A673 (cell line): ENCODE results near the gene CXADR. TPM values are rescaled to one million over a fixed set of nuclear protein-coding genes. Genes with fewer than 3 reads are reported as not detected.
A peak's percentile ranks its signal among the peaks of the same experiment; 100 is the strongest.

Experiments used
- BruUV-seq: library from RNA; stranded (reverse); fragments of 400-500 nt; replicated peaks from 2 replicates; lab custom pipeline; 2021; lab: Mats Ljungman, UMichigan
- CTCF ChIA-PET: fragments of 300-600 bp; sonication (Branson Sonifier 250); formaldehyde crosslinking; loops from one replicate; lab custom pipeline; 2022; ENCODE audit warnings: antibody characterized with exemption; lab: Charles Lee
- POLR2A ChIA-PET: fragments of 300-600 bp; sonication (Branson Sonifier 250); formaldehyde crosslinking; loops from one replicate; lab custom pipeline; 2022; ENCODE audit warnings: antibody characterized with exemption; ENCODE audit not compliant: low non-redundant PET; lab: Charles Lee
- DNase-seq: peaks from one replicate; pipeline ENCODE4 v3.0.0-alpha.2; 2015; ENCODE audit warnings: low spot score
- H3K27ac ChIP-seq: fragments of 200-600 bp; sonication (generic); 2 replicates; pipeline ENCODE4 v1.5.1; 2016; ENCODE audit warnings: mixed run types, low read depth, mild to moderate bottlenecking, mixed read lengths, antibody characterized with exemption, low read length; ENCODE audit not compliant: poor library complexity, severe bottlenecking
- H3K27me3 ChIP-seq: fragments of 200-600 bp; sonication (generic); replicated peaks from 2 replicates; pipeline ENCODE4 v1.6.1; 2017; ENCODE audit warnings: mixed run types, low read depth, mild to moderate bottlenecking, mixed read lengths, antibody characterized with exemption, low read length; ENCODE audit not compliant: insufficient read depth, poor library complexity
- H3K36me3 ChIP-seq: fragments of 200-600 bp; sonication (generic); 2 replicates; pipeline ENCODE4 v1.6.1; 2016; ENCODE audit warnings: mixed run types, mild to moderate bottlenecking, mixed read lengths, antibody characterized with exemption, low read length; ENCODE audit not compliant: insufficient read depth, poor library complexity, severe bottlenecking
- H3K4me1 ChIP-seq: fragments of 200-600 bp; sonication (generic); 2 replicates; pipeline ENCODE4 v1.6.1; 2017; ENCODE audit warnings: mixed run types, mild to moderate bottlenecking, mixed read lengths, antibody characterized with exemption, low read length; ENCODE audit not compliant: insufficient read depth, poor library complexity, severe bottlenecking
- H3K4me3 ChIP-seq: fragments of 200-600 bp; sonication (generic); 2 replicates; pipeline ENCODE4 v1.5.1; 2016; ENCODE audit warnings: low read depth, mixed run types, mild to moderate bottlenecking, mixed read lengths, low read length; ENCODE audit not compliant: poor library complexity, severe bottlenecking
- H3K9me3 ChIP-seq: fragments of 200-600 bp; sonication (generic); 2 replicates; pipeline ENCODE4 v1.6.1; 2016; ENCODE audit warnings: mixed run types, low read depth, mild to moderate bottlenecking, mixed read lengths, antibody characterized with exemption, low read length; ENCODE audit not compliant: poor library complexity, severe bottlenecking
- CTCF ChIP-seq: fragments of 300-800, 200-600 bp; sonication (generic); conservative IDR thresholded peaks from 2 replicates; pipeline ENCODE4 v1.5.1; 2017; ENCODE audit warnings: low read depth, mild to moderate bottlenecking, antibody characterized with exemption, low read length, moderate library complexity, mixed read lengths
- EZH2 ChIP-seq: fragments of 200-600 bp; sonication (generic); IDR thresholded peaks from 2 replicates; pipeline ENCODE4 v1.6.1; 2017; ENCODE audit warnings: borderline replicate concordance, low read depth, mild to moderate bottlenecking, mixed read lengths, antibody characterized with exemption, low read length; ENCODE audit not compliant: poor library complexity, severe bottlenecking
- intact Hi-C: fragments of 100-400 bp; cut with micrococcal nuclease; formaldehyde crosslinking; loops from one replicate; pipeline ENCODE4 v1.10.0; 2022; ENCODE audit not compliant: unreplicated experiment
- total RNA-seq: library from RNA; stranded (reverse); gene quantifications from 2 replicates; pipeline ENCODE4 v1.2.3, GENCODE V29; 2021

CXADR gene
- total RNA-seq, 1 experiment from 2014 or later = 17.7 TPM

- Histone ChIP-seq H3K9me3 (no peaks in the 10 kb centered on the region), H3K4me3 (peak overlapping the region; percentile 89), H3K27me3 (no peaks in the 10 kb centered on the region), H3K27ac (peak overlapping the region; percentile 95), H3K36me3 (peaks cover 32% of the 10 kb centered on the region), H3K4me1 (peaks cover 7% of the 10 kb centered on the region)
- no TSS peak for BruUV-seq
- TF ChIP-seq EZH2 (no peak), CTCF (no peak)
- DNase-seq = peak; percentile 7
- CTCF ChIA-PET = no interaction called here
- intact Hi-C loops = loop anchor here (10.0 kb wide), 1 partner anchor 204 kb away; the partner anchor contains the start of gene C21orf91
- POLR2A ChIA-PET = no interaction called here
Measured at GRCh38 chr21:17610911-17611310, 98.1 kb downstream of the CXADR start.

DNA sequence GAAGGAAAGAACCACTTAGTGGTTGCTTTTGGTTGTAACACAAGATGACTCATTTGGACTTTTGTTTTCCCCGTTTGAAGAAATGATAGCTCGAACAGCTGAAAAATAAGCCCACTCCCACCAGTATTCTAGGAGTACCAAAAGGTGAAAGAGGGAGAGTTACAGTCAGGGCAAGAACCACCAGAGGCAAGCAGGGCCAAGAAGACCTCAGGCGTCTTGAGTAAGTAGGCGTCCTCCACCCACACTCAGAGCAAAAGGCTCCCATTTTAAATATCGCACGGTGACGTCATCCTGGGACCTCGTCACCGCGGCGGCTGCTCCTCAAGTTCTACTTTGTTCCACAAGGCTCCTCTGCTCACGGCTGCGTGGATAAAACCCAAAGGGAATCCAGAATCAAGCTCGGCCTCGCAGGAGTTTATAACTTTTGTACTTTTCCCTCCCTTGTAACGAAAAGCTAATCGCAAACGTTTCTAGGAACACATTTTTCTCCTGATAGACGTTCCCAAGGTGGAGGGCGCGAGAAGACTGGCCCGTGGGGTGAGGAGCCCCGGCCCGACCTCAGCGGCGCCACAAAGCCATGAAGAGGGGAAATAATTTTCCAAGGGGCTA, 98.7 kb downstream of the CXADR start:
- H3K27me3 ChIP-seq = no peaks in the 10 kb centered on the region
- DNase-seq = peak; percentile 90
- peaks cover 7% of the 10 kb centered on the region for H3K4me1 ChIP-seq
- peak overlapping the region; percentile 89 for H3K4me3 ChIP-seq
- CTCF ChIA-PET = no interaction called here
- peaks cover 26% of the 10 kb centered on the region for H3K36me3 ChIP-seq
- BruUV-seq = TSS peak; percentile 44
- TF ChIP-seq CTCF (no peak), EZH2 (no peak)
- POLR2A ChIA-PET = interaction anchor here (0.5 kb wide), 1 partner anchor 43 kb away, joined by 16 read pairs; no protein-coding TSS in a partner anchor
- H3K9me3 ChIP-seq = no peaks in the 10 kb centered on the region
- peak overlapping the region; percentile 95 for H3K27ac ChIP-seq
- intact Hi-C loops = loop anchor here (10.0 kb wide), 1 partner anchor 203 kb away; the partner anchor contains the start of gene C21orf91

DNA sequence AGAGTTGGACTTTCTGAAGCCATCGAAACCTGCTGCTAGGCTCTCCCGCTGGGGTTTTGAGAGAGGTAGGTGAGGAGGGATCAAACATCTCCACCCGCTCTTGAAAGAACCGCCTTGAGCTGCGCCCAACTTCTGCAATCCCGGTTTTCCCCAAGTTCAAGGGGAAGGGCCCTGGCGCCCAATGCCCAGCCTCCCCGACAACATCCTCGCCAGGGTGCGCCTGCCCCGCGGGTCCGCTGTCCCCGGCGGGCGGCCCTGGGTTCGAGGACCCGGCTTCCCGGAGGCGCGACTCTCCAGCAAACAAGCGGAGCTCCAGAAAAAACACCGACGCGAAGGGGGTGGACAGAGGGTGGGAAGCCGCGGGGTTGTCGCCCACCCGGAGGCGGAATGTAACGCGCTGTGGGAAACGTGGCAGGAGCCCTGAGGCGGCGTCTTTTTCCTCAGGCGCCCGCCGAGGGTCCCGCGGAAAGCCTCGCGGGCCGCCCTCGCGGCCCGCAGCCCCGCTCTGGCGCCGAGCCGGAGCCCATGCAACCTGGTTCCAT, 99.3 kb downstream of the CXADR start:
- peak; percentile 41 for DNase-seq
- Histone ChIP-seq H3K36me3 (peaks cover 20% of the 10 kb centered on the region), H3K4me1 (peaks cover 7% of the 10 kb centered on the region), H3K27me3 (no peaks in the 10 kb centered on the region), H3K4me3 (peak overlapping the region; percentile 89), H3K27ac (peak overlapping the region; percentile 95), H3K9me3 (no peaks in the 10 kb centered on the region)
- ChIA-PET CTCF (no interaction called here), POLR2A (interaction anchor here (0.5 kb wide), 1 partner anchor 43 kb away, joined by 16 read pairs; no protein-coding TSS in a partner anchor)
- BruUV-seq = TSS peak; percentile 96
- TF ChIP-seq EZH2 (no peak), CTCF (no peak)
- intact Hi-C loops = loop anchor here (10.0 kb wide), 1 partner anchor 203 kb away; the partner anchor contains the start of gene C21orf91
